A673 (cell line): ENCODE measurements around the gene DUSP15. TPM values are rescaled to one million over a fixed set of nuclear protein-coding genes. Genes with fewer than 3 reads are reported as not detected.

ENCODE experiments used
- BruUV-seq: library from RNA; stranded (reverse); fragments of 400-500 nt; replicated peaks from 2 replicates; lab custom pipeline; 2021; lab: Mats Ljungman, UMichigan
- CTCF ChIA-PET: fragments of 300-600 bp; sonication (Branson Sonifier 250); formaldehyde crosslinking; loops from one replicate; lab custom pipeline; 2022; ENCODE audit warnings: antibody characterized with exemption; lab: Charles Lee
- POLR2A ChIA-PET: fragments of 300-600 bp; sonication (Branson Sonifier 250); formaldehyde crosslinking; loops from one replicate; lab custom pipeline; 2022; ENCODE audit warnings: antibody characterized with exemption; ENCODE audit not compliant: low non-redundant PET; lab: Charles Lee
- DNase-seq: peaks from one replicate; pipeline ENCODE4 v3.0.0-alpha.2; 2015; ENCODE audit warnings: low spot score
- H3K27ac ChIP-seq: fragments of 200-600 bp; sonication (generic); 2 replicates; pipeline ENCODE4 v1.5.1; 2016; ENCODE audit warnings: mixed run types, low read depth, mild to moderate bottlenecking, mixed read lengths, antibody characterized with exemption, low read length; ENCODE audit not compliant: poor library complexity, severe bottlenecking
- H3K27me3 ChIP-seq: fragments of 200-600 bp; sonication (generic); replicated peaks from 2 replicates; pipeline ENCODE4 v1.6.1; 2017; ENCODE audit warnings: mixed run types, low read depth, mild to moderate bottlenecking, mixed read lengths, antibody characterized with exemption, low read length; ENCODE audit not compliant: insufficient read depth, poor library complexity
- H3K36me3 ChIP-seq: fragments of 200-600 bp; sonication (generic); 2 replicates; pipeline ENCODE4 v1.6.1; 2016; ENCODE audit warnings: mixed run types, mild to moderate bottlenecking, mixed read lengths, antibody characterized with exemption, low read length; ENCODE audit not compliant: insufficient read depth, poor library complexity, severe bottlenecking
- H3K4me1 ChIP-seq: fragments of 200-600 bp; sonication (generic); 2 replicates; pipeline ENCODE4 v1.6.1; 2017; ENCODE audit warnings: mixed run types, mild to moderate bottlenecking, mixed read lengths, antibody characterized with exemption, low read length; ENCODE audit not compliant: insufficient read depth, poor library complexity, severe bottlenecking
- H3K4me3 ChIP-seq: fragments of 200-600 bp; sonication (generic); 2 replicates; pipeline ENCODE4 v1.5.1; 2016; ENCODE audit warnings: low read depth, mixed run types, mild to moderate bottlenecking, mixed read lengths, low read length; ENCODE audit not compliant: poor library complexity, severe bottlenecking
- H3K9me3 ChIP-seq: fragments of 200-600 bp; sonication (generic); 2 replicates; pipeline ENCODE4 v1.6.1; 2016; ENCODE audit warnings: mixed run types, low read depth, mild to moderate bottlenecking, mixed read lengths, antibody characterized with exemption, low read length; ENCODE audit not compliant: poor library complexity, severe bottlenecking
- EZH2 ChIP-seq: fragments of 200-600 bp; sonication (generic); IDR thresholded peaks from 2 replicates; pipeline ENCODE4 v1.6.1; 2017; ENCODE audit warnings: borderline replicate concordance, low read depth, mild to moderate bottlenecking, mixed read lengths, antibody characterized with exemption, low read length; ENCODE audit not compliant: poor library complexity, severe bottlenecking
- intact Hi-C: fragments of 100-400 bp; cut with micrococcal nuclease; formaldehyde crosslinking; loops from one replicate; pipeline ENCODE4 v1.10.0; 2022; ENCODE audit not compliant: unreplicated experiment
- total RNA-seq: library from RNA; stranded (reverse); gene quantifications from 2 replicates; pipeline ENCODE4 v1.2.3, GENCODE V29; 2021
- TF ChIP-seq, protein P1 (sequence below): fragments of 300-800, 200-600 bp; sonication (generic); conservative IDR thresholded peaks from 2 replicates; pipeline ENCODE4 v1.5.1; 2017; ENCODE audit warnings: low read depth, mild to moderate bottlenecking, antibody characterized with exemption, low read length, moderate library complexity, mixed read lengths

Gene DUSP15
- total RNA-seq, 1 experiment from 2014 or later, result not detected

DNA sequence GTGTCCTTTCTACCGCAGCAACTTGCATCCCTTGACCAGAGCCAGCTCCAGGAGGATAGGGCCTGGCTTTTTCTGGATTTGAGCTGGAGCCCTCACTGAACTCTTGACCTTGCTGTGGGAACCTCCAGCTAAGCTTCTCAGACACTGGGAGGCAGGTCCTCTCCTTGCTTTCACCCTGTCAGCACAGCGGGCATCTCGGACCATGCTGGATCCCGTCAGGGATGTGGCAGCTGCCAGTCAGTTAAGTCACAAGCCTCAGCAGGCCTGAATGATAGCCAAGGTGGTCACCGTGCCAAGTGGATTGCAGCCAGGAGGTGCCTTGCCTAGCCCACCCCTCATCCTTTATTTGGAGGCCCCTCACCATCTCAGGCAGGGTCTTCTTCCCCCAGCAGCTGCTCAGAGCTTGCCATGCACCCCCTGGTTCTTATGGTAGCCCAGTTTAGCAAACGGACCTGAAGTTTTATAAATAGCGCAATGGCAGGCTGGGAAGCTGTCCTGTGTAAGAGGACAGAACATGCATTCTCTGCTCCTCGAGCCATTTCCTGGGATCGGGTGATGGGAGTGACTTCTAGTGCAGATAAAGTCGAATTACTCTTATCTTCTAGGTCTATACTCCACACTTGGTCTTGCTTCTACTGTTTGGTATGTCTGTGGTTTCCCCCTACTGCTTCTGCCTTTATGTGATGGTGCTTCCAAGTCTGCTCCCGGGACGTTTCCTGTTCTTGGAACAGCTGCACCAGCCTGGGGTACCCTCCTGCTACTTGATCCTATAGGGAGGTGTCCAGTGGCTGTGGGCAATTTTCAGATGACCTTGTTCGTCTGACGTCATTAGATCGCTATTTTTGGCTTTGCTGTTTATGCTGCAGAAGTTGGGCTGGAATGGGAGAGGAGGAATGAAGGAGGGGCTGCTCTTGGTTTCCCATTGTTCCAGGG is 58.3 kb downstream of the DUSP15 start:
- no peak overlapping the region for H3K4me3 ChIP-seq
- no peak for DNase-seq
- CTCF ChIA-PET, result no interaction called here
- no peaks in the 10 kb centered on the region for H3K27me3 ChIP-seq
- no peaks in the 10 kb centered on the region for H3K9me3 ChIP-seq
- BruUV-seq, result no TSS peak
- TF ChIP-seq, protein P1, sequence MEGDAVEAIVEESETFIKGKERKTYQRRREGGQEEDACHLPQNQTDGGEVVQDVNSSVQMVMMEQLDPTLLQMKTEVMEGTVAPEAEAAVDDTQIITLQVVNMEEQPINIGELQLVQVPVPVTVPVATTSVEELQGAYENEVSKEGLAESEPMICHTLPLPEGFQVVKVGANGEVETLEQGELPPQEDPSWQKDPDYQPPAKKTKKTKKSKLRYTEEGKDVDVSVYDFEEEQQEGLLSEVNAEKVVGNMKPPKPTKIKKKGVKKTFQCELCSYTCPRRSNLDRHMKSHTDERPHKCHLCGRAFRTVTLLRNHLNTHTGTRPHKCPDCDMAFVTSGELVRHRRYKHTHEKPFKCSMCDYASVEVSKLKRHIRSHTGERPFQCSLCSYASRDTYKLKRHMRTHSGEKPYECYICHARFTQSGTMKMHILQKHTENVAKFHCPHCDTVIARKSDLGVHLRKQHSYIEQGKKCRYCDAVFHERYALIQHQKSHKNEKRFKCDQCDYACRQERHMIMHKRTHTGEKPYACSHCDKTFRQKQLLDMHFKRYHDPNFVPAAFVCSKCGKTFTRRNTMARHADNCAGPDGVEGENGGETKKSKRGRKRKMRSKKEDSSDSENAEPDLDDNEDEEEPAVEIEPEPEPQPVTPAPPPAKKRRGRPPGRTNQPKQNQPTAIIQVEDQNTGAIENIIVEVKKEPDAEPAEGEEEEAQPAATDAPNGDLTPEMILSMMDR, result no peak
- TF ChIP-seq EZH2, result no peak
- POLR2A ChIA-PET, result no interaction called here
- H3K27ac ChIP-seq, result no peak overlapping the region
- no peaks in the 10 kb centered on the region for H3K36me3 ChIP-seq
- intact Hi-C loops, result no loop called here
- peaks cover 11% of the 10 kb centered on the region for H3K4me1 ChIP-seq

DNA sequence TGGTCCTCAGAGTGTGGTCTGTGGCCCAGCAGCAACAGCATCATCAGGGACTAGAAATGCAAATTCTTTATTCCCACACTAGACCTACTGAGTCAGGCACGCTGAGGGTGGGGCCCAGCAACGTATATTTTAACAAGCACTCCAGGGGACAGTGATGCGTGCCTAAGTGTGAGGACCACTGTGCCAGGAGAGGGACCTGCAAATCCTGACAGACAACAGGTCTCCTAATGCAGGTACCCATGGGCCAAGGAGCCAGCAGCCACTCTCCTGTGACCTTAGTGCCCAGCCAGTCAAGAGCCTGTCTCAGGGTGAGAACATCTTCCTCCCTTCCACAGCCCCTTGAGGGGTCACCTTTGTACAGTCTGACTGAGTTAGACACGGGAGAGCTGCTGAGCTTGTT is 59.1 kb downstream of the DUSP15 start:
- no peak overlapping the region for H3K4me3 ChIP-seq
- BruUV-seq, result no TSS peak
- no peak for DNase-seq
- no peak for TF ChIP-seq EZH2
- TF ChIP-seq, protein P1, result no peak
- ChIA-PET CTCF (no interaction called here), POLR2A (no interaction called here)
- intact Hi-C loops, result no loop called here
- H3K36me3 ChIP-seq, result peaks cover 1% of the 10 kb centered on the region
- peaks cover 11% of the 10 kb centered on the region for H3K4me1 ChIP-seq
- H3K9me3 ChIP-seq, result no peaks in the 10 kb centered on the region
- H3K27me3 ChIP-seq, result no peaks in the 10 kb centered on the region
- H3K27ac ChIP-seq, result no peak overlapping the region

Other genes with a start within 250 kb of the DUSP15 start
- gene COX4I2, start 232.6 kb downstream of the DUSP15 start, total RNA-seq, result not detected in 2 replicates
- 44.5 and 47.8 TPM in 2 replicates for gene BCL2L1, start 147.7 kb downstream of the DUSP15 start, total RNA-seq
- 187 and 189 TPM in 2 replicates for gene TPX2, start 131.2 kb downstream of the DUSP15 start, total RNA-seq
- 1.2 and 1.3 TPM in 2 replicates for gene MYLK2, start 51.2 kb downstream of the DUSP15 start, total RNA-seq
- gene FOXS1, start 24.9 kb downstream of the DUSP15 start, total RNA-seq, result not detected in 2 replicates
- gene TTLL9, start 107 bp upstream of the DUSP15 start, total RNA-seq, result not detected in 2 replicates
- 18.7 and 24.3 TPM in 2 replicates for gene PDRG1, start 81.5 kb upstream of the DUSP15 start, total RNA-seq
- gene XKR7, start 97.6 kb upstream of the DUSP15 start, total RNA-seq, result 0.04 TPM in 1 of 2 replicates, not detected in the other
- 0.22 TPM in 1 of 2 replicates, not detected in the other for gene CCM2L, start 139.9 kb upstream of the DUSP15 start, total RNA-seq
- not detected in 2 replicates for gene HCK, start 181.7 kb upstream of the DUSP15 start, total RNA-seq
- 54.1 and 54.4 TPM in 2 replicates for gene TM9SF4, start 239.2 kb upstream of the DUSP15 start, total RNA-seq